Body of pancreas (tissue), 4 donors: ENCODE data around the gene ALKBH7.

Source experiments
- CTCF ChIP-seq, 7 experiments: fragments of 450-650 bp in 4 of 7; fragments of 200-600 bp in 3 of 7; sonication (generic) in 3 of 7; IDR thresholded peaks; one replicate each; pipeline ENCODE4 v1.5.1; 2016 to 2019; ENCODE audit warnings: antibody characterized with exemption in 7 of 7
- POLR2A ChIP-seq, 3 donors: fragments of 450-650 bp; IDR thresholded peaks; one replicate each; pipeline ENCODE4 v1.6.1; 2016; ENCODE audit warnings: antibody characterized with exemption in 3 of 3, mild to moderate bottlenecking in 2 of 3

DNA sequence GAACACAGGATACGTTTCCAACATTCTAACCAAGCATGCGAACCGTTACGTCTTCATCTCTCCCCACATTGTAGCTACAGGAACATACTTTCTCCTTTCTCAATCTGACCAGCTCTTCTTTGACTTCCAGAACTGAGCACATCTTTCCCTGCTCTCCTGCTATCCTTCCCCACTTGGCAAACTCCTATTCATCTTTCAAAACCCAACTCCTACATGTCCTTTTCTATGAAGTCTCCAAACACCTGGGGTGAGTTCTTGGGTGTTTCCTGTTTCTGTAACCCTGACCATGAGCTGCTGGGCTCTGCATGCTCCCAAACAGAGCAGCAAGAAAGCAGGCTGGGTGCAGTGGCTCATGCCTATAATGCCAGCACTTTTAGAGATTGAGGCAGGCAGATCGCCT lies 45.8 kb upstream of the ALKBH7 start:
- no peak for TF ChIP-seq POLR2A (IDR thresholded peaks at IDR 0.05)
- no peak for TF ChIP-seq CTCF (IDR thresholded peaks at IDR 0.05)
